IMR-90 (cell line): ENCODE measurements around the gene ZNF831. TPM values are rescaled to one million over a fixed set of nuclear protein-coding genes. Genes with fewer than 3 reads are reported as not detected.

Source experiments
- ATAC-seq: fragments of 200-7000 bp; cut with Tn5 transposase; 2 replicates; pipeline ENCODE4 v1.9.1; 2020; ENCODE audit warnings: low read depth, mild to moderate bottlenecking, moderate library complexity
- BruUV-seq: library from RNA; stranded (reverse); fragments of 400-500 nt; replicated peaks from 2 replicates; lab custom pipeline; 2021; lab: Mats Ljungman, UMichigan
- CTCF ChIA-PET: fragments of 300-600 bp; formaldehyde crosslinking; extraction: SDS; loops from one replicate; lab custom pipeline; 2021; ENCODE audit warnings: antibody characterized with exemption; lab: Yijun Ruan, JAX
- POLR2A ChIA-PET: fragments of 300-600 bp; sonication (Branson Sonifier 250); formaldehyde crosslinking; loops from one replicate; lab custom pipeline; 2022; ENCODE audit warnings: antibody characterized with exemption; ENCODE audit not compliant: unreplicated experiment; lab: Charles Lee
- DNase-seq: peaks from one replicate; pipeline ENCODE4 v3.0.0; 2013
- H2AFZ ChIP-seq: replicated peaks from 2 replicates; pipeline ENCODE3; 2013; ENCODE audit warnings: low read length, mild to moderate bottlenecking; ENCODE audit not compliant: poor library complexity
- H2AK5ac ChIP-seq: 2 replicates; pipeline ENCODE4 v1.6.1; 2013; ENCODE audit warnings: low read depth, low read length, inconsistent platforms
- H2AK9ac ChIP-seq: replicated peaks from 2 replicates; pipeline ENCODE3; 2013; ENCODE audit warnings: mild to moderate bottlenecking, low read depth, low read length, moderate library complexity; ENCODE audit not compliant: poor library complexity
- H2BK120ac ChIP-seq: 2 replicates; pipeline ENCODE4 v1.6.1; 2013; ENCODE audit warnings: low read depth, low read length, inconsistent platforms
- H2BK15ac ChIP-seq: 3 replicates; pipeline ENCODE4 v1.6.1; 2013; ENCODE audit warnings: low read depth, low read length, inconsistent platforms
- H2BK20ac ChIP-seq: 2 replicates; pipeline ENCODE4 v1.6.1; 2013; ENCODE audit warnings: low read depth, mild to moderate bottlenecking, inconsistent platforms, low read length, moderate library complexity
- H2BK5ac ChIP-seq: 2 replicates; pipeline ENCODE4 v1.6.1; 2013; ENCODE audit warnings: mild to moderate bottlenecking, low read depth, low read length, inconsistent platforms; ENCODE audit not compliant: poor library complexity, severe bottlenecking
- H3K14ac ChIP-seq: replicated peaks from 2 replicates; pipeline ENCODE4 v1.6.1; 2013; ENCODE audit warnings: low read depth, low read length, inconsistent platforms
- H3K18ac ChIP-seq: 2 replicates; pipeline ENCODE4 v1.6.1; 2013; ENCODE audit warnings: low read depth, low read length, control low read depth
- H3K23ac ChIP-seq: 2 replicates; pipeline ENCODE4 v1.6.1; 2013; ENCODE audit warnings: low read depth, low read length, inconsistent platforms
- H3K27ac ChIP-seq: 2 replicates; pipeline ENCODE4 v1.5.1; 2013; ENCODE audit warnings: mild to moderate bottlenecking, control low read depth, low read length; ENCODE audit not compliant: insufficient read depth
- H3K27me3 ChIP-seq: 2 replicates; pipeline ENCODE4 v1.6.1; 2013; ENCODE audit warnings: low read length; ENCODE audit not compliant: control insufficient read depth, insufficient read depth
- H3K36me3 ChIP-seq: 2 replicates; pipeline ENCODE4 v1.6.1; 2013; ENCODE audit warnings: low read length, mixed read lengths; ENCODE audit not compliant: control insufficient read depth, insufficient read depth
- H3K4ac ChIP-seq: 2 replicates; pipeline ENCODE4 v1.6.1; 2013; ENCODE audit warnings: low read depth, low read length, inconsistent platforms
- H3K4me1 ChIP-seq: 2 replicates; pipeline ENCODE4 v1.6.1; 2013; ENCODE audit warnings: low read length, mixed read lengths; ENCODE audit not compliant: control insufficient read depth, insufficient read depth
- H3K4me2 ChIP-seq: 2 replicates; pipeline ENCODE4 v1.6.1; 2013; ENCODE audit warnings: low read depth, mild to moderate bottlenecking, control low read depth, low read length, moderate library complexity
- H3K4me3 ChIP-seq: 2 replicates; pipeline ENCODE4 v1.5.1; 2013; ENCODE audit warnings: low read depth, mild to moderate bottlenecking, control low read depth, low read length, moderate library complexity; ENCODE audit not compliant: insufficient read depth
- H3K56ac ChIP-seq: 2 replicates; pipeline ENCODE4 v1.6.1; 2013; ENCODE audit warnings: low read length, inconsistent platforms; ENCODE audit not compliant: insufficient read depth; ENCODE audit errors: extremely low read depth
- H3K79me1 ChIP-seq, 2 experiments: 2 replicates each; pipeline ENCODE4 v1.6.1; 2013; ENCODE audit warnings: low read length in 2 of 2, inconsistent platforms in 1 of 2, low read depth in 1 of 2
- H3K9ac ChIP-seq: 2 replicates; pipeline ENCODE4 v1.6.1; 2013; ENCODE audit warnings: low read depth, low read length, control low read depth
- H3K9me1 ChIP-seq: 2 replicates; pipeline ENCODE4 v1.6.1; 2013; ENCODE audit warnings: low read length, inconsistent platforms; ENCODE audit not compliant: insufficient read depth
- H3K9me3 ChIP-seq: 2 replicates; pipeline ENCODE4 v1.6.1; 2013; ENCODE audit warnings: low read length; ENCODE audit not compliant: control insufficient read depth, insufficient read depth
- H4K20me1 ChIP-seq: 2 replicates; pipeline ENCODE4 v1.6.1; 2013; ENCODE audit warnings: low read length, inconsistent platforms; ENCODE audit not compliant: insufficient read depth
- H4K5ac ChIP-seq: 2 replicates; pipeline ENCODE4 v1.6.1; 2013; ENCODE audit warnings: mild to moderate bottlenecking, low read depth, low read length, control low read depth
- H4K8ac ChIP-seq, 2 experiments: 2 replicates each; pipeline ENCODE4 v1.6.1; 2013; ENCODE audit warnings: low read depth in 2 of 2, low read length in 2 of 2, control low read depth in 1 of 2, inconsistent platforms in 1 of 2
- H4K91ac ChIP-seq: 2 replicates; pipeline ENCODE4 v1.6.1; 2013; ENCODE audit warnings: low read depth, low read length, inconsistent platforms; ENCODE audit not compliant: insufficient read depth
- CTCF ChIP-seq: conservative IDR thresholded peaks from 2 replicates; pipeline ENCODE4 v1.5.1; 2012; ENCODE audit warnings: mild to moderate bottlenecking, low read depth, low read length, improper control_type of control experiment
- NFE2L2 ChIP-seq: fragments of 150-350 bp; IDR thresholded peaks from 2 replicates; pipeline ENCODE4 v1.6.1; 2016; ENCODE audit warnings: low read depth, mild to moderate bottlenecking, low read length
- RAD21 ChIP-seq: IDR thresholded peaks from 2 replicates; pipeline ENCODE4 v1.6.1; 2012; ENCODE audit warnings: low read length, improper control_type of control experiment
- SMC3 ChIP-seq: fragments of 150-350 bp; IDR thresholded peaks from 2 replicates; pipeline ENCODE4 v1.6.1; 2016; ENCODE audit warnings: low read depth, mild to moderate bottlenecking, antibody characterized with exemption, low read length, moderate library complexity
- WGBS, 2 experiments: methylation state at CpG; one replicate each; pipeline versions ENCODE4 v1.1.5 to v1.1.7; 2013; ENCODE audit warnings: missing lambda C conversion rate in 2 of 2; ENCODE audit not compliant: insufficient read length in 1 of 2; ENCODE audit errors: extremely low coverage in 2 of 2; 5-methylcytosine and 5-hydroxymethylcytosine counted together
- dilution Hi-C: fragments of 300-500 bp; cut with HindIII; formaldehyde crosslinking; loops from one replicate; pipeline ENCODE4 v1.14.3; 2018; ENCODE audit warnings: low sequenced_read_pairs; ENCODE audit not compliant: unreplicated experiment
- in situ Hi-C: fragments of 300-500 bp; cut with MboI; formaldehyde crosslinking; loops from 3 replicates; pipeline ENCODE4 v1.14.3; 2019; ENCODE audit warnings: low sequenced_read_pairs, inconsistent platforms, mixed read lengths
- intact Hi-C: fragments of 100-400 bp; cut with micrococcal nuclease; formaldehyde crosslinking; loops from 2 replicates; pipeline ENCODE4 v1.10.0; 2022
- polyA plus RNA-seq, 3 experiments: library from polyadenylated mRNA; depleted of rRNA; stranded (reverse); fragments of >200 nt; gene quantifications; 2 replicates each; pipeline ENCODE4 v1.2.3, GENCODE V29; 2012; ENCODE audit warnings: low replicate concordance in 1 of 3
- total RNA-seq: library from RNA; depleted of rRNA; stranded (reverse); fragments of >200 nt; gene quantifications from 2 replicates; pipeline ENCODE4 v1.2.3, GENCODE V29; 2012

The ZNF831 gene
- total and polyA plus RNA-seq, 2 of the 4 experiments (the other 2 are of a cell fraction) = not detected

DNA sequence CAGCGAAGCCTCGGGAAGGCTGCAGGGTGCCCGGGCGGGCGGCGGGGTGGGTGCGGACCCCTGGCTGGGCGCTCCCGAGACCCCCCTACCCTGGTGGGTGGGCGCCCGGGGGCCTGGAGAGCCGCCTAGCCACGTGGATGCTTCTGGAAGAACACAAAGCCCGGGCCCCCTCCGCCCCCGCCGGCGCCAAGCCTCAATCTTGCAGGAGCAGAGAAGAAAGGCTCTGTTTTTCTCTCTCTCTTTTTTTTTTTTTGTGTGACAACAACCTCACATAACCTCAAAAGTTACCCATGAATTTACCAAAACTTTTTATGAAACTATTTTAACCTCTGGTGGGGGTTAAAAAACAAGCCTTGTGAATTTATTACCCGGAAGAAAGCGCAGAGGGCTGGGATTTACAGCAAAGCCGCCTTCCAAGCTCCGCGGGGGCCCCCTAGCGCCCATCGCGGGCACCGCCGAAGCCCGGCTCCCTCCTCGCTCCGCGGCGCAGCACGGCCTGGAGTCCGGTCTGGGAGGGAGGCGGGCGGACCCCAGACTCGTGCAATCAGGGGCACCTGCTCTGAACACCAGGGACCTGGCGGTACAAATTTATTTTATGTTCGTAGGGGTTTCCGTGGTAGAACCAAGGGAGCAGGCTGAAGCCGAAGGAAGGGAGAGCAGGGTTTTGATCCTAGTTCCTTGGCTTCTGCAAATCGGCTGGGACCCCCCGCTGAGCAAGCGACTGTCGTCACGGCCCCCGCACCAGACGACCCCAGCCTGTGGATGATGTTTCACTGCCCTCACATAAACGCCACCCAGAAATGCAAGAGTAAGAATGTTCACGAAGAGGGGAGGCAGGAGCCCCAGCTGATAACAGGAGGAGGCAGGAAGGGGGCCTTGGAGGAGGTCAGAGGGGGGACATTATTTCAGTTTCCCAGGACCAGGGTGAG is 58.9 kb downstream of the ZNF831 start:
- Histone ChIP-seq H2BK5ac (no peak overlapping the region), H3K14ac (no peak overlapping the region), H4K91ac (no peak overlapping the region), H2BK20ac (no peak overlapping the region), H4K20me1 (no peaks in the 10 kb centered on the region), H3K9me3 (no peaks in the 10 kb centered on the region), H2AK9ac (no peak overlapping the region), H3K23ac (no peak overlapping the region), H3K36me3 (no peaks in the 10 kb centered on the region), H2BK15ac (no peak overlapping the region), H2BK120ac (no peak overlapping the region), H2AFZ (peak overlapping the region; percentile 79), H3K9me1 (no peaks in the 10 kb centered on the region), H3K27ac (no peak overlapping the region), H3K4me2 (peak overlapping the region; percentile 87), H2AK5ac (no peak overlapping the region), H3K18ac (no peak overlapping the region), H3K4ac (no peak overlapping the region), H3K27me3 (peaks cover 44% of the 10 kb centered on the region), H3K9ac (peak overlapping the region; percentile 46; the same call in 1 of the 2 replicates), H4K8ac (no peak overlapping the region), H4K5ac (no peak overlapping the region), H3K4me3 (peak overlapping the region; percentile 33), H3K4me1 (no peaks in the 10 kb centered on the region), H3K56ac (no peak overlapping the region), H3K79me1 (no peaks in the 10 kb centered on the region)
- ChIA-PET POLR2A (no interaction called here), CTCF (interaction anchor here (0.6 to 2.1 kb wide), 5 partner anchors 25 to 355 kb away, joined by 3 to 17 read pairs (median 5); no protein-coding TSS in a partner anchor)
- intact Hi-C loops = loop anchor here (1.0 to 10.0 kb wide), 6 partner anchors 134 to 988 kb away; partner anchors contain the start of gene STX16
- TF ChIP-seq NFE2L2 (no peak), RAD21 (peak; percentile 92), SMC3 (peak; percentile 70), CTCF (peak; percentile 94)
- peak; percentile 66 for DNase-seq
- BruUV-seq = no TSS peak
- peak; percentile 99 for ATAC-seq
- in situ Hi-C loops = no loop called here
- dilution Hi-C loops = no loop called here
- 1% methylated on average over 23 of the region's 51 CpGs; no CpG with 5 or more reads in 1 of the 2 experiments for WGBS, 2 experiments
